PFSK-1 (cell line): Measurements from ENCODE around the gene SPATA6.

Experiments
- FOXP2 ChIP-seq: optimal IDR thresholded peaks from 2 replicates; pipeline ENCODE3; 2011; ENCODE audit warnings: borderline replicate concordance, control low read depth, inconsistent platforms; ENCODE audit not compliant: insufficient read depth; ENCODE audit errors: extremely low read length, extremely low read depth
- POLR2AphosphoS5 ChIP-seq: IDR thresholded peaks from 2 replicates; pipeline ENCODE4 v1.6.1; 2012; ENCODE audit warnings: low read depth, mild to moderate bottlenecking, control low read depth, low read length, moderate library complexity
- REST ChIP-seq, 2 experiments: IDR thresholded peaks; 2 replicates each; pipeline versions ENCODE4 v1.6.1 to v1.8.0; 2011 to 2012; ENCODE audit warnings: low read depth in 2 of 2, low read length in 2 of 2, control low read depth in 1 of 2, inconsistent platforms in 1 of 2, mild to moderate bottlenecking in 1 of 2, moderate library complexity in 1 of 2; ENCODE audit not compliant: insufficient read depth in 1 of 2
- SIN3A ChIP-seq: IDR thresholded peaks from 2 replicates; pipeline ENCODE4 v1.6.1; 2012; ENCODE audit warnings: mild to moderate bottlenecking, low read length, moderate library complexity, borderline replicate concordance; ENCODE audit not compliant: insufficient read depth
- TAF1 ChIP-seq: IDR thresholded peaks from 2 replicates; pipeline ENCODE4 v1.6.1; 2012; ENCODE audit warnings: low read length, control low read depth, borderline replicate concordance; ENCODE audit not compliant: insufficient read depth

The SPATA6 gene

GRCh38 chr1:48495911-48496310 lies 23.9 kb upstream of the SPATA6 start:
- TF ChIP-seq SIN3A, result no peak
- TF ChIP-seq REST (IDR thresholded peaks at IDR 0.05; ENCODE audit: insufficient read depth in 1 of 2, low read depth in 2 of 2, low read length in 2 of 2), result no peak
- TF ChIP-seq POLR2AphosphoS5, result no peak
- TF ChIP-seq FOXP2, result no peak
- TF ChIP-seq TAF1, result no peak

DNA sequence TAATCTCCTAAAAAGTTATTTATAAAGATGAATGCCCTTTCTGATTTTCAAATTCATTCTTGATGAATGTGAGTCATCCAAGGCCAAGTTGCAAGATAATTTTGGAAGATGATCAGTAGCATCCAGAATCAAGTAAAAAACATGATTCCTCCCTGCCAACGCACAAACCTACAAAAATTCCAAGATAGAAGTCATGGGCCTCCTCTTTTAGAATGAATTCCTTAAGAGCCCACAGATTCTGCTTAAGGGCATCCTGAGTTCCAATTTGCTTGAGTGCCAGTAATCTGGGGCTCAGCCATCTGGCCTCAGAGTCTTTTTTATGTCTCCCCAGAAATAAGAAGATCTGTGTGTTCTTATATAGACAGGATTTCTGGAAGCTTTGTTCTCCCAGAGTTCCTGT lies 23.2 kb upstream of the SPATA6 start:
- TF ChIP-seq FOXP2 (no peak), TAF1 (no peak), SIN3A (no peak), POLR2AphosphoS5 (no peak), REST (IDR thresholded peaks at IDR 0.05; ENCODE audit: insufficient read depth in 1 of 2, low read depth in 2 of 2, low read length in 2 of 2) (no peak)

- TF ChIP-seq FOXP2 (no peak), TAF1 (no peak), POLR2AphosphoS5 (no peak), REST (IDR thresholded peaks at IDR 0.05; ENCODE audit: insufficient read depth in 1 of 2, low read depth in 2 of 2, low read length in 2 of 2) (no peak), SIN3A (no peak)
Measured at GRCh38 chr1:48493970-48494769, 22.2 kb upstream of the SPATA6 start.

DNA sequence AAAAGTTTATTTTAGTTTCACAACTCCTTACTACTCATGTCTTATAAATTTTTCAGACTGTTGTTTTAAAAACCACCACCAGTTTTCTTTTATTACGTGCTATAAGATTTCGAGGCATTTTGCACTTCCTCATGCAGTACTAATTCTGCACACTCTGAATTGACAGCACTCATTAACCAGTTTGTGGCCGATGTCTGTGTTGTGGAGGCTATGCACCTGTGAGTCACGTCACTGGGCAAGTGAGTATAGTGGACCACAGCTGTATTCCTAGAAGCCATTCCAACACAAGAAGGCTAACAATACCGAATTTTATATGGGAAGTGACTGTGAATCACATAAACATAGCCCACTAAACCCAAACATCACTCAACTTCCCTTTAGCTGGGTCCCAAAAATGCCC lies 21.0 kb upstream of the SPATA6 start:
- TF ChIP-seq REST (IDR thresholded peaks at IDR 0.05; ENCODE audit: insufficient read depth in 1 of 2, low read depth in 2 of 2, low read length in 2 of 2) (no peak), SIN3A (no peak), POLR2AphosphoS5 (no peak), TAF1 (no peak), FOXP2 (no peak)
